Measurements from ENCODE around the gene INTS7. TPM values are rescaled to one million over a fixed set of nuclear protein-coding genes. Genes with fewer than 3 reads are reported as not detected.
A peak's percentile ranks its signal among the peaks of the same experiment; 100 is the strongest.
"Not testable (repeated sequence)": the region's sequence is repeated elsewhere in the genome, so short reads cannot be mapped to it uniquely, and the experiment has no call there.

INTS7 gene
- total RNA-seq, 2 experiments from 2014 or later: 23.7 to 28.6 TPM

DNA sequence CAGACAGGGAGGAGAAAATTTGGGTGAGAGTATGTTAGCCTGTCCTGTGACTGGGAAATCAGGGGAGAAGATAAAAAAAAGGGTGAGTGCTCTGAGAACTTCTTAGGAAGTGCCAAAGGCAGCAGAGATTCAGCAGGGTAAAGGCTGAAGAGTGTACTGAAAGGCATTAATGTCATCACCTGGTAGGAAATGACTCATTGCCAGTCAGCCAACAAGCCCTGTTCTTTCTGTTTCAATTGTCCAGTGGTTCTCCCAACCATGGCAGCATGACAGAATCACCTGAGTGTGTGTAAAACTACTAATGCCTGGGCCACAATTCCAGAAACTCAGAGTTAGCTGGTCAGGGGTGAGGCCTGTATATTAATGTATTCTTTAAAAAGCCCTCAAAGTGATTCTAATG is 83.5 kb downstream of the INTS7 start:
- ChIA-PET CTCF (interaction anchor here (1.2 kb wide), 1 partner anchor 254 kb away, joined by 5 read pairs; no protein-coding TSS in a partner anchor), POLR2A (no interaction called here)
- no peaks in the 10 kb centered on the region for H3K27me3 Mint-ChIP-seq
- DNase-seq (no peak), ATAC-seq (peak; percentile 47)
- H3K27ac Mint-ChIP-seq: no peak overlapping the region
- peaks cover 4% of the 10 kb centered on the region for H3K9me3 Mint-ChIP-seq (ENCODE audit: low read depth)
- H3K36me3 Mint-ChIP-seq (ENCODE audit: low read depth): peaks cover 24% of the 10 kb centered on the region
- intact Hi-C loops (cut with DNase I, micrococcal nuclease): no loop called here
- no peak overlapping the region for H3K4me3 Mint-ChIP-seq
- H3K4me1 Mint-ChIP-seq: peaks cover 6% of the 10 kb centered on the region

DNA sequence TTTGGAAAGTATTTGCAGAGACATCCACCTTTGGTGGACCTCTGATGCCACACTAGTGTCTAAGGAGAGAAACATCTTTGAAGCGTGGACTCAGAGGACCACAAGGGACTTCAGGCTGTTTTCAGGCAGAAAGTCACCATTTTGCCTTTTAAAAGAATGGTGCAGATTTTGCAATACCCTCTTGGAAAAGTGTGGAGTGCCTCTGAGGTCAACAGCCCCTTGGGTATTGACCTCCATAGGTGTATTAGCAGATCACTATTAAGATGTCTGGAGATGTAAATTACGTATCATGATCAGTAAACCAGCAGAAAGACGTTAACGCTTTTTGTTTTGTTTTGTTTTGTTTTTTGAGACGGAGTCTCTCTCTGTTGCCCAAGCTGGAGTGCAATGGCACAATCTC is 87.0 kb downstream of the INTS7 start:
- Mint-ChIP-seq H3K4me3 (no peak overlapping the region), H3K9me3 (ENCODE audit: low read depth) (no peaks in the 10 kb centered on the region), H3K27ac (no peak overlapping the region), H3K27me3 (no peaks in the 10 kb centered on the region), H3K36me3 (ENCODE audit: low read depth) (peaks cover 12% of the 10 kb centered on the region), H3K4me1 (peaks cover 6% of the 10 kb centered on the region)
- ChIA-PET CTCF (no interaction called here), POLR2A (interaction anchor here (0.6 kb wide), 1 partner anchor 1616 kb away, joined by 3 read pairs; no protein-coding TSS in a partner anchor)
- intact Hi-C loops (cut with DNase I, micrococcal nuclease): no loop called here
- no peak for DNase-seq
- ATAC-seq: no peak

DNA sequence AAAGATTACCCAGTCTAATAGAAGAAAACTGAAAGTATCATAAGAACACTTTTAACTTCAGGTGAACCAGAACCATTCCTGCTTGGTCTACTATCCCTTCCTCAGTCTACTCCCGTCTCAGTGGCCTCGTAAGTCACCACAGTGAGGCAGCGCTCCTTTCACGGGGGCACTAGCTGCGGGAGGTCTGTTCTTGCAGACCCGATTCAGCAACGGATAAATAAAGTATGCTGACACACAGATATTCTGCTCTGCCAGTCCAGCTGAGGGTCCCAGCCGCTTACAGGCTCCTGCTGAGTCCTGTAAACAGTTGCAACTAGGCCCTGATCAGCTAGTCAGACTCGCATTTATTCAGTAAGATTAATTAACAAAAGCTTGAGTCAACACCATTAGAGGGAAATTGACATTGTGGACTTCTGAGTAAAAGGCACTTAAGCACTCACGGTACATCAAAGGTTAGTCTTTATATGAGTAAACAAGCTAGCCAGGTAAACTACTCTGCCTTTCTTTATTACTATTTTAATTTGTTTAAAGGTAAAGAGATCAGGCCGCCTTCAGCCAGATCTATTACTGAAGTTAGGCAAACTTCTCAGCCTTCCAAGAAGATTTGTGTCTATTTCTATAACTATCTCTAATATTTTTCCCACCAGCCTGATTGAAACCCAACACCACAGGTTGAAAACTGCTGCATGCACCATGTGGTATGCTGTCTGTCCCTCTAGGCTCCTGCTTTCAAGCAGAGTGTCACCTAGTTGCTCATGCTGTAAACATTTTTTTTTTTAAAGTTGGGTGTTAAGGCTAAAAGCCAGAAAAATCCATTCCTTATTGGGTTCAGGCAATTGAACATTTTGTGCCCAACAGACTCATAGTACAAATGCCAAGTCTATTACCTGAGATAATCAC is 87.7 kb downstream of the INTS7 start:
- Mint-ChIP-seq H3K9me3 (ENCODE audit: low read depth) (no peaks in the 10 kb centered on the region), H3K27me3 (no peaks in the 10 kb centered on the region), H3K27ac (no peak overlapping the region), H3K4me3 (no peak overlapping the region), H3K4me1 (peaks cover 6% of the 10 kb centered on the region), H3K36me3 (ENCODE audit: low read depth) (peaks cover 11% of the 10 kb centered on the region)
- intact Hi-C loops (cut with DNase I, micrococcal nuclease): no loop called here
- POLR2A ChIA-PET: interaction anchor here (0.6 kb wide), 1 partner anchor 1615 kb away, joined by 3 read pairs; no protein-coding TSS in a partner anchor
- no peak for ATAC-seq
- no peak for DNase-seq
- CTCF ChIA-PET: no interaction called here

DNA sequence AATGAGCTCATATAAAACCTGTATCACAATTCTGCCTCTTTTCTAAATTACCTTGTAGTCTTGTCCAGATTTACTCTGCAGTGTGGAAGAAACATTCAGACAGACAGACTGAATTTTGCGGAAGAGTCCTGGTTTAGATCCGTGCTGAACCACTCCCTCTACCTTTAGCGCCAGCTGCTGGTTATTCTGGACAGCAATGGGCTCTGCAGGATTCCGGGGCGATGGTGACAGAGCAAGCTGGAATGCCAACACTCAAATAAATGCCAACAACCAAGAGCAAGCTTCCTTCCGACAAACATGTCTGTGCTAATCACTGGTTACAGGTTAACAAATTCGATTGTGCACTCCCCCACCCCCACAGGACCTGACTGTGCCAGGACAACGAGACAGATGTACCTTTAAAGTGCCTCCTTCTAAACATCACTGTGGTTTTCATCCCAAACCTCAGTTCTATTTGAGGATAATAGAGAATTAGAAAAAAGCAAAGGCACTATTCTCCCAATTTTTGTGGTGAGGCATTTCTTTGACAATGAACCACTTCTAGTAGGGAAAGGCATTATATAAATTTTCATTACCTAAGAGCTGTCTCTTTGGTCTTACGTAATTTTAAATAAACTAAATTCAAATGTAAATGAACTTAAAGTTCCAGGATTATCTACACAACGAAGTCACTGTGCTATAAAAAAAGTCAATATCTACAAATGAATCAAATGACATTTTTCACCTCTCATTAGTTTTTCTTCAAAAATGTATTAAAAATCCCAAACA is 90.4 kb downstream of the INTS7 start:
- no peak overlapping the region for H3K27ac Mint-ChIP-seq
- ATAC-seq (no peak), DNase-seq (no peak)
- CTCF ChIA-PET: interaction anchor here (0.6 to 0.7 kb wide), 2 partner anchors 19 to 70 kb away, joined by 3 read pairs; no protein-coding TSS in a partner anchor
- intact Hi-C loops (cut with DNase I, micrococcal nuclease): no loop called here
- H3K4me3 Mint-ChIP-seq: no peak overlapping the region
- H3K27me3 Mint-ChIP-seq: no peaks in the 10 kb centered on the region
- H3K4me1 Mint-ChIP-seq: peaks cover 8% of the 10 kb centered on the region
- no peaks in the 10 kb centered on the region for H3K9me3 Mint-ChIP-seq (ENCODE audit: low read depth)
- H3K36me3 Mint-ChIP-seq (ENCODE audit: low read depth): peaks cover 16% of the 10 kb centered on the region
- POLR2A ChIA-PET: no interaction called here

DNA sequence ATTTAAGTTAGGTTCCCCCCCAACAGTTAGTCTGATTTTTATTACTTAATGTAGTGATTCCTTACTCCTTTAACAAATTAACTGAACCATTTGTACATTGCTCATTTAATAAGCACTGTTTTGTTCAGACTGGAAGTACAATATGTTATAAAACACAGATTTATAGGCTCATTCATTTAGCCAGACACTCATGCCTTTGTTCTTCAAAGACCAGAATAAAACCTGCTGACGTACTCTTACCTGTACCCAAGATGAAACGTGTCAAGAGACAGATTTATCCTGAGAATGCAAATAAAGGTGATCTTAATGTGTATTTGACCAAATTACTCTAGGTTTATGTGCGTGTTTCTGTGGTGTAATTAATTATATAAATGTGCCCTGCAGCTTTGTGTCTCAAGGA is 92.8 kb downstream of the INTS7 start:
- DNase-seq: no peak
- ChIA-PET CTCF (interaction anchor here (0.6 to 1.1 kb wide), 2 partner anchors 8 to 244 kb away, joined by 3 read pairs; no protein-coding TSS in a partner anchor), POLR2A (no interaction called here)
- Mint-ChIP-seq H3K4me1 (peaks cover 30% of the 10 kb centered on the region), H3K36me3 (ENCODE audit: low read depth) (peaks cover 12% of the 10 kb centered on the region), H3K27me3 (no peaks in the 10 kb centered on the region), H3K9me3 (ENCODE audit: low read depth) (no peaks in the 10 kb centered on the region), H3K27ac (no peak overlapping the region), H3K4me3 (no peak overlapping the region)
- no peak for ATAC-seq
- intact Hi-C loops (cut with DNase I, micrococcal nuclease): no loop called here

DNA sequence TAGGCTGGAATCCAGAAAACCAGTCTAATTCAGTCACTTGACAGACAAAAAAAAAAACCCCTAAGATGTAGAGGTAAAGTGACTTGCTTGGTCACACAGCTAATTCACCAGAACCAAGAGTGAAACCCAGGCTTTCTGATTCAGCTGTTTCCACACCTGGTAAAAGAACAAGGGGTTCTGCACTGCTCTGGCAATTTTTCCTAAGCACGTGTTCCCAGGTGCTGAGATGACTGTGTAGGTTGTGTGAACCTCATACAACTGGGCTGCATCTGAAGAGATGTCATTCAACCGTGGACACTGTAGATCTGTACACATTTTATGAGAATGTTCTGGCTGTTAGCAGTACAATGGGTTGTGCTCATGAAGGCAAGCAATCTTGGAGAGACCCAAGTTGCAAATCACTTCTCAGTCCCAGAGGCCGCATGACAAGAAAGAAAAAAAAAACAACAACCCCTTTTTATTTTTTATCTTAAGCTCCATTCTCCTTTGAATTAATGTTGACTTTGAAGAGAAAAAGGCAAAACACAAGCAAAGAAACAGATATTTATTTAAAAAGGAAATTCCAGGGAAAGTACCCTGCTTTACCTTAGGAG is 95.4 kb downstream of the INTS7 start:
- Mint-ChIP-seq H3K4me3 (no peak overlapping the region), H3K9me3 (ENCODE audit: low read depth) (no peaks in the 10 kb centered on the region), H3K27me3 (no peaks in the 10 kb centered on the region), H3K27ac (no peak overlapping the region), H3K36me3 (ENCODE audit: low read depth) (peaks cover 12% of the 10 kb centered on the region), H3K4me1 (peaks cover 47% of the 10 kb centered on the region)
- peak; percentile 55 for ATAC-seq
- DNase-seq: peak; percentile 78
- CTCF ChIA-PET: interaction anchor here (0.5 to 1.7 kb wide), 6 partner anchors 76 to 371 kb away, joined by 3 to 7 read pairs (median 4); partner anchors contain the start of genes DTL and INTS7
- POLR2A ChIA-PET: no interaction called here
- intact Hi-C loops (cut with DNase I, micrococcal nuclease): loop anchor here (5.0 kb wide), 4 partner anchors 243 to 657 kb away; no protein-coding TSS in a partner anchor

DNA sequence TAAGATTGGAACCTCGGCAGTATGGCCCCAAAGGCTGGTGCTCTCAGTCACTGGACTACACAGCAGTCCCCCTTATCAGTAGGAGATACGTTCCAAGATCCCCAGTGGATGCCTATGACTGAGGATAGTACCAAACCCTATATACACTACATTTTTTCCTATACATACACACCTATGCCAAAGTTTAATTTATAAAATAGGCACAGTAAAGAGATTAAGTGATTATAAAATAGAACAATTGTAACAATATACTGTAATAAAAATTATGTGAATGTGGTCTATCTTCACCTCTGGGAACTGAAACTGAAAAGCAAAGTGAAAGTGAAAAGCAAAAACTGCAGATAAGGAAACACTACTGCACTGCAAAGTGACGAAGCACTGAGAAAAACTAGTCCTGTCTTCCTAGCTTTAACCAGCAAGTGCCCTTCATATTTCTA is 96.8 kb downstream of the INTS7 start:
- ChIA-PET CTCF (interaction anchor here (1.0 to 1.7 kb wide), 3 partner anchors 32 to 241 kb away, joined by 3 read pairs; partner anchors contain the start of genes DTL and INTS7), POLR2A (interaction anchor here (0.8 kb wide), 1 partner anchor 213 kb away, joined by 3 read pairs; no protein-coding TSS in a partner anchor)
- no peak overlapping the region for H3K27ac Mint-ChIP-seq
- intact Hi-C loops (cut with DNase I, micrococcal nuclease): loop anchor here (5.0 kb wide), 4 partner anchors 241 to 659 kb away; no protein-coding TSS in a partner anchor
- peak overlapping the region; percentile 6 for H3K4me3 Mint-ChIP-seq
- no peak for DNase-seq
- no peak for ATAC-seq
- H3K4me1 Mint-ChIP-seq: peaks cover 54% of the 10 kb centered on the region
- no peaks in the 10 kb centered on the region for H3K9me3 Mint-ChIP-seq (ENCODE audit: low read depth)
- H3K27me3 Mint-ChIP-seq: peaks cover 2% of the 10 kb centered on the region
- H3K36me3 Mint-ChIP-seq (ENCODE audit: low read depth): peaks cover 11% of the 10 kb centered on the region

DNA sequence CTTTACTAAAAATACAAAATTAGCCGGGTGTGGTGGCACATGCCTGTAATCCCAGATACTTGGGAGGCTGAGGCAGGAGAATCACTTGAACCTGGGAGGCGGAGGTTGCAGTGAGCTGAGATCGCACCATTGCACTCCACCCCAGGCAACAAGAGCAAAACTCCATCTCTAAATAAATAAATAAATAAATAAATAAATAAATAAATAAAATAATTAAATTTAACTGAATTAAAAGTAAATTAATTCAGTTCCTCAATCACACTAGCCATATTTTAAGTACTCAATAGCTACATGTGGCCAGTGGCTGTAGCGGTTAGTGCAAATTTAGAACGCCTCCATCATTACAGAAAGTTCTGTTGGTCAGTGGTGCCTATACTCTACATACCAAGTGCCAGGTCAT is 97.9 kb downstream of the INTS7 start:
- Mint-ChIP-seq H3K36me3 (ENCODE audit: low read depth) (peaks cover 11% of the 10 kb centered on the region), H3K4me1 (peaks cover 54% of the 10 kb centered on the region)
- H3K9me3 Mint-ChIP-seq (ENCODE audit: low read depth); H3K27ac Mint-ChIP-seq; H3K27me3 Mint-ChIP-seq; DNase-seq; H3K4me3 Mint-ChIP-seq; ATAC-seq; POLR2A ChIA-PET: not testable (repeated sequence)
- CTCF ChIA-PET: interaction anchor here (0.8 kb wide), 1 partner anchor 257 kb away, joined by 3 read pairs; no protein-coding TSS in a partner anchor
- intact Hi-C loops (cut with DNase I, micrococcal nuclease): loop anchor here (5.0 kb wide), 4 partner anchors 240 to 660 kb away; no protein-coding TSS in a partner anchor

DNA sequence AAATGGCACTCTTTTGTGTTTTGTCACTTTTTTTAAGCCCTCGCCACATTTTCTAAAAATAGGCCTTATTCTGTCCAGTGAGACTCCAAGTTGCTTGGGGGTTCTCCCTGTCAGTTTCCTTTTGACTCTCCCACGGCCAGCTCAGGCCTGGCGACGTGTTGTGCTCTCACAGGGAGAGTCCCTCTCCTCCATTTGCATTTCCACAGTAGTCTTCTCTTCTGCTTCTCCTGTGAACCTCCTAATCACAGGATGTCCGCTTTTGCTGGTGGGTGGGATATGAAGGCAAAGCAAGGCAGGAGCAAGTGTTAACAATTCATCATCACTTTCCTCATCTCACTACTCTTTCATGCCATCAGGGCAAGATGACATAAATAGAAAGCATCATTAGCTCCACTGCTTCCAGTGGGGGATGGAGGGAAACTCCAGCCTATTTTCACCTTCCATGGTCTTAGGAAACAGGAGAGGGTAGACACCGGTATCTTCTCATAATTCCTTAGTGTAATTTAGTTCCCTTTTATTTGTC is 99.8 kb downstream of the INTS7 start:
- Mint-ChIP-seq H3K4me1 (peaks cover 52% of the 10 kb centered on the region), H3K4me3 (peak overlapping the region; percentile 26), H3K9me3 (ENCODE audit: low read depth) (no peaks in the 10 kb centered on the region), H3K36me3 (ENCODE audit: low read depth) (peaks cover under 1% of the 10 kb centered on the region), H3K27ac (peak overlapping the region; percentile 72), H3K27me3 (peaks cover 5% of the 10 kb centered on the region)
- intact Hi-C loops (cut with DNase I, micrococcal nuclease): loop anchor here (1.0 to 5.0 kb wide), 11 partner anchors 99 to 662 kb away; partner anchors contain the start of genes DTL (in 2 of the 2), INTS7 (in 2 of the 2), LPGAT1 (in 1 of the 2) and PPP2R5A (in 1 of the 2)
- ATAC-seq (peak; percentile 95), DNase-seq (peak; percentile 88)
- ChIA-PET POLR2A (interaction anchor here (0.6 to 1.6 kb wide), 3 partner anchors 100 to 1085 kb away, joined by 3 to 11 read pairs (median 3); partner anchors contain the start of genes DTL and INTS7), CTCF (no interaction called here)

DNA sequence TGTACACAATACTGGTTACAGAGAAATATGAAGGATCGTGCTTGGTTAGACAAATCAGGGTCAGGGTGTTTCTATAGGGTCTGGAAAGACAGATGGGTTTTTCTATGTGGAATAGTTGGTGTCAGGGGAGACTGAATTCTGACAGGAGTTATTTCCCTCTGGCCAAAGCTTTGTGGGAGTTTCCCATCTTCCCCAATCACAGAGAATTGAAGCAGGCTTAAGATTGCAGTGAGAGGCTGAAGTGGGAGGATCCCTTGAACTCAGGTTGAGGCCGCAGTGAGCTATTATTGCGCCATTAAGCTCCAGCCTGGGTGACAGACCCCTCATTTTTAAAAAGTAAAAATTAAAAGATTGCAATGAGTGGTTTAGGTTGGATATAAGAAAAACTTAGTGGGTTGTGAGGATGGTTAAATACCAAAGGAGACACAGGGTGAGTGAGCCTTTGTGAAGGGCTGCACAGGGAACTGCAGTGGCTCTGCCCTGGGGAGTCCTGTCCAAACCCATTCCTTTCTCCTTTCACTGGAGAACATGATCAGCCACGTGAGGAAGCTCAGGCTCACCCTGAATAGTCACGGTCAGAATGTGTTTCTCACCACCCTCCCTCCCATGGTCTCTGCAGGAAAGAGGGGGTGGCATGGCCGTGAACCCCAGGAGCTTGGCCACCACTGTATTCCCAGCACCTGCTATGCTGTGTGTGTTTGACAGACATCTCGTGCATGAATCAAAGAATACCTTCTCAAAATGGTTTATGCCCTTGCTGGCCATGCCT is 101.2 kb downstream of the INTS7 start:
- no peak overlapping the region for H3K27ac Mint-ChIP-seq
- DNase-seq (no peak), ATAC-seq (no peak)
- H3K4me3 Mint-ChIP-seq: no peak overlapping the region
- ChIA-PET CTCF (interaction anchor here (0.8 to 1.1 kb wide), 3 partner anchors 8 to 325 kb away, joined by 3 to 4 read pairs (median 4); no protein-coding TSS in a partner anchor), POLR2A (interaction anchor here (1.6 kb wide), 1 partner anchor 102 kb away, joined by 11 read pairs; the partner anchor contains the start of genes DTL and INTS7)
- H3K36me3 Mint-ChIP-seq (ENCODE audit: low read depth): no peaks in the 10 kb centered on the region
- no peaks in the 10 kb centered on the region for H3K9me3 Mint-ChIP-seq (ENCODE audit: low read depth)
- intact Hi-C loops (cut with DNase I, micrococcal nuclease): loop anchor here (2.0 kb wide), 5 partner anchors 101 to 633 kb away; partner anchors contain the start of genes DTL (in 2 of the 2) and INTS7 (in 2 of the 2)
- peaks cover 6% of the 10 kb centered on the region for H3K27me3 Mint-ChIP-seq
- H3K4me1 Mint-ChIP-seq: peaks cover 40% of the 10 kb centered on the region
